CD4-positive, CD25-positive, alpha-beta regulatory T cell (primary cell): ENCODE measurements around the gene KCNQ1. TPM values are rescaled to one million over a fixed set of nuclear protein-coding genes. Genes with fewer than 3 reads are reported as not detected.

ENCODE experiments used
- ATAC-seq, 2 donors: fragments of 150-1000 bp; cut with Tn5 transposase; one replicate each; pipeline ENCODE4 v1.10.0; 2021; ENCODE audit warnings: low read depth in 2 of 2, moderate number of reproducible peaks in 2 of 2, moderate library complexity in 1 of 2
- DNase-seq, 3 donors: peaks; one replicate each; pipeline versions ENCODE4 v3.0.0 to v3.0.0-alpha.2; 2012 to 2022; ENCODE audit warnings: mixed read lengths in 1 of 3
- H3K27ac ChIP-seq: one replicate; pipeline ENCODE4 v1.7.0; 2013; ENCODE audit warnings: mild to moderate bottlenecking, low read length; ENCODE audit not compliant: insufficient read depth, poor library complexity, severe bottlenecking
- H3K27me3 ChIP-seq: one replicate; pipeline ENCODE4 v1.7.0; 2013; ENCODE audit warnings: low read length; ENCODE audit not compliant: control insufficient read depth, insufficient read depth
- H3K36me3 ChIP-seq: one replicate; pipeline ENCODE4 v1.7.0; 2013; ENCODE audit warnings: mild to moderate bottlenecking, low read length, moderate library complexity; ENCODE audit not compliant: control insufficient read depth, insufficient read depth
- H3K4me1 ChIP-seq: 2 replicates; pipeline ENCODE4 v1.7.0; 2013; ENCODE audit warnings: mild to moderate bottlenecking, low read length; ENCODE audit not compliant: insufficient read depth, control insufficient read depth, poor library complexity, severe bottlenecking
- H3K4me3 ChIP-seq: one replicate; pipeline ENCODE4 v1.7.0; 2013; ENCODE audit warnings: low read depth, mild to moderate bottlenecking, low read length, moderate library complexity
- H3K9me3 ChIP-seq, 2 experiments: 1 replicate in 1 of 2; 2 replicates in 1 of 2; pipeline ENCODE4 v1.7.0; 2013; ENCODE audit warnings: low read length in 2 of 2, mild to moderate bottlenecking in 1 of 2, moderate library complexity in 1 of 2; ENCODE audit not compliant: control insufficient read depth in 2 of 2
- H3K27ac Mint-ChIP-seq, 3 donors: one replicate each; pipeline ENCODE4 v1.8.0; 2020 to 2022; ENCODE audit warnings: mild to moderate bottlenecking in 3 of 3, mixed read lengths in 3 of 3, moderate library complexity in 2 of 3
- H3K27me3 Mint-ChIP-seq: one replicate; pipeline ENCODE4 v1.8.0; 2022; ENCODE audit warnings: mild to moderate bottlenecking, mixed read lengths
- H3K36me3 Mint-ChIP-seq: one replicate; pipeline ENCODE4 v1.8.0; 2020; ENCODE audit warnings: mixed read lengths
- H3K4me1 Mint-ChIP-seq, 4 donors: one replicate each; pipeline ENCODE4 v1.8.0; 2020 to 2022; ENCODE audit warnings: mixed read lengths in 4 of 4, mild to moderate bottlenecking in 1 of 4
- H3K4me3 Mint-ChIP-seq, 4 donors: one replicate each; pipeline ENCODE4 v1.8.0; 2020 to 2022; ENCODE audit warnings: mild to moderate bottlenecking in 4 of 4, mixed read lengths in 4 of 4, moderate library complexity in 3 of 4
- H3K9me3 Mint-ChIP-seq, 7 donors: one replicate each; pipeline ENCODE4 v1.8.0; 2020 to 2022; ENCODE audit warnings: mixed read lengths in 7 of 7, mild to moderate bottlenecking in 3 of 7, moderate library complexity in 2 of 7
- polyA plus RNA-seq, 4 donors: library from polyadenylated mRNA; unstranded; fragments of 300-500 nt; fragmentation: Illumina TruSeq; gene quantifications; one replicate each; pipeline ENCODE4 v1.2.3, GENCODE V29; 2021
- total RNA-seq: library from RNA; stranded (reverse); gene quantifications from one replicate; pipeline ENCODE4 v1.2.3, GENCODE V29; 2022

The KCNQ1 gene
- total and polyA plus RNA-seq, 5 donors from 2014 or later = 5.5 to 13.4 (median 6.8) TPM

- ATAC-seq (no peak), DNase-seq (no peak)
- Histone ChIP-seq H3K4me3 (no peak overlapping the region), H3K27ac (no peak overlapping the region), H3K4me1 (no peaks in the 10 kb centered on the region), H3K9me3 (no peaks in the 10 kb centered on the region), H3K36me3 (no peaks in the 10 kb centered on the region), H3K27me3 (no peaks in the 10 kb centered on the region)
- no peak overlapping the region for H3K4me3 Mint-ChIP-seq
- no peaks in the 10 kb centered on the region for H3K36me3 Mint-ChIP-seq
- H3K9me3 Mint-ChIP-seq = no peaks in the 10 kb centered on the region
- H3K27me3 Mint-ChIP-seq = no peaks in the 10 kb centered on the region
- no peak overlapping the region for H3K27ac Mint-ChIP-seq
- peaks cover 0 to 1% (median 0%) of the 10 kb centered on the region in 4 donors for H3K4me1 Mint-ChIP-seq
These were observed 288.3 kb downstream of the KCNQ1 start for GRCh38 chr11:2732940-2733628.

GRCh38 chr11:2734181-2735052 lies 289.6 kb downstream of the KCNQ1 start:
- no peaks in the 10 kb centered on the region for H3K9me3 Mint-ChIP-seq
- H3K4me1 Mint-ChIP-seq = no peaks in the 10 kb centered on the region
- Histone ChIP-seq H3K4me3 (no peak overlapping the region), H3K27me3 (no peaks in the 10 kb centered on the region), H3K27ac (no peak overlapping the region), H3K4me1 (no peaks in the 10 kb centered on the region), H3K36me3 (no peaks in the 10 kb centered on the region), H3K9me3 (no peaks in the 10 kb centered on the region)
- no peak overlapping the region for H3K27ac Mint-ChIP-seq
- DNase-seq (no peak), ATAC-seq (no peak)
- no peaks in the 10 kb centered on the region for H3K36me3 Mint-ChIP-seq
- no peak overlapping the region for H3K4me3 Mint-ChIP-seq
- H3K27me3 Mint-ChIP-seq = no peaks in the 10 kb centered on the region

- ATAC-seq = no peak
- no peak for DNase-seq
- no peaks in the 10 kb centered on the region for H3K36me3 ChIP-seq
- no peak overlapping the region for H3K4me3 ChIP-seq
- H3K27me3 ChIP-seq = no peaks in the 10 kb centered on the region
- Mint-ChIP-seq H3K36me3 (no peaks in the 10 kb centered on the region), H3K27me3 (no peaks in the 10 kb centered on the region), H3K4me1 (no peaks in the 10 kb centered on the region), H3K9me3 (no peaks in the 10 kb centered on the region), H3K27ac (no peak overlapping the region), H3K4me3 (no peak overlapping the region)
- H3K9me3 ChIP-seq = no peaks in the 10 kb centered on the region
- H3K27ac ChIP-seq = no peak overlapping the region
- H3K4me1 ChIP-seq = no peaks in the 10 kb centered on the region
These were observed 290.3 kb downstream of the KCNQ1 start for GRCh38 chr11:2735053-2735589.

GRCh38 chr11:2736577-2737225 lies 291.9 kb downstream of the KCNQ1 start:
- Histone ChIP-seq H3K27me3 (no peaks in the 10 kb centered on the region), H3K36me3 (no peaks in the 10 kb centered on the region), H3K4me3 (no peak overlapping the region), H3K4me1 (no peaks in the 10 kb centered on the region), H3K9me3 (no peaks in the 10 kb centered on the region), H3K27ac (no peak overlapping the region)
- H3K27me3 Mint-ChIP-seq = no peaks in the 10 kb centered on the region
- H3K4me3 Mint-ChIP-seq = no peak overlapping the region
- H3K36me3 Mint-ChIP-seq = no peaks in the 10 kb centered on the region
- no peak overlapping the region for H3K27ac Mint-ChIP-seq
- no peaks in the 10 kb centered on the region for H3K9me3 Mint-ChIP-seq
- DNase-seq (no peak), ATAC-seq (no peak)
- H3K4me1 Mint-ChIP-seq = no peaks in the 10 kb centered on the region

GRCh38 chr11:2737226-2737590 lies 292.4 kb downstream of the KCNQ1 start:
- H3K4me1 Mint-ChIP-seq = no peaks in the 10 kb centered on the region
- H3K36me3 Mint-ChIP-seq = no peaks in the 10 kb centered on the region
- Histone ChIP-seq H3K4me1 (no peaks in the 10 kb centered on the region), H3K36me3 (no peaks in the 10 kb centered on the region), H3K27me3 (no peaks in the 10 kb centered on the region), H3K4me3 (no peak overlapping the region), H3K27ac (no peak overlapping the region), H3K9me3 (no peaks in the 10 kb centered on the region)
- ATAC-seq (no peak), DNase-seq (no peak)
- H3K27ac Mint-ChIP-seq = no peak overlapping the region
- no peak overlapping the region for H3K4me3 Mint-ChIP-seq
- no peaks in the 10 kb centered on the region for H3K9me3 Mint-ChIP-seq
- H3K27me3 Mint-ChIP-seq = no peaks in the 10 kb centered on the region

- no peak for ATAC-seq
- Mint-ChIP-seq H3K4me1 (no peaks in the 10 kb centered on the region), H3K27me3 (no peaks in the 10 kb centered on the region), H3K27ac (no peak overlapping the region), H3K4me3 (no peak overlapping the region), H3K36me3 (no peaks in the 10 kb centered on the region), H3K9me3 (no peaks in the 10 kb centered on the region)
- no peaks in the 10 kb centered on the region for H3K36me3 ChIP-seq
- DNase-seq = no peak
- H3K27me3 ChIP-seq = no peaks in the 10 kb centered on the region
- no peak overlapping the region for H3K27ac ChIP-seq
- no peaks in the 10 kb centered on the region for H3K4me1 ChIP-seq
- no peak overlapping the region for H3K4me3 ChIP-seq
- H3K9me3 ChIP-seq = no peaks in the 10 kb centered on the region
These were observed 293.1 kb downstream of the KCNQ1 start for GRCh38 chr11:2737866-2738265.

- Histone ChIP-seq H3K9me3 (no peaks in the 10 kb centered on the region), H3K4me3 (no peak overlapping the region), H3K27ac (no peak overlapping the region), H3K36me3 (no peaks in the 10 kb centered on the region), H3K4me1 (no peaks in the 10 kb centered on the region), H3K27me3 (no peaks in the 10 kb centered on the region)
- Mint-ChIP-seq H3K27me3 (no peaks in the 10 kb centered on the region), H3K36me3 (no peaks in the 10 kb centered on the region), H3K4me3 (no peak overlapping the region), H3K27ac (no peak overlapping the region), H3K9me3 (no peaks in the 10 kb centered on the region), H3K4me1 (no peaks in the 10 kb centered on the region)
- ATAC-seq = no peak
- no peak for DNase-seq
These were observed 294.0 kb downstream of the KCNQ1 start for GRCh38 chr11:2738551-2739431.
